ENCODE data around the gene SLC25A34. TPM values are rescaled to one million over a fixed set of nuclear protein-coding genes. Genes with fewer than 3 reads are reported as not detected.
A peak's percentile ranks its signal among the peaks of the same experiment; 100 is the strongest.

The SLC25A34 gene
- total and polyA plus RNA-seq, 10 of the 15 experiments (the other 5 are each of a cell fraction or from before 2014, with no cell fraction given) = 0.02 to 1.6 (median 0.39) TPM

DNA sequence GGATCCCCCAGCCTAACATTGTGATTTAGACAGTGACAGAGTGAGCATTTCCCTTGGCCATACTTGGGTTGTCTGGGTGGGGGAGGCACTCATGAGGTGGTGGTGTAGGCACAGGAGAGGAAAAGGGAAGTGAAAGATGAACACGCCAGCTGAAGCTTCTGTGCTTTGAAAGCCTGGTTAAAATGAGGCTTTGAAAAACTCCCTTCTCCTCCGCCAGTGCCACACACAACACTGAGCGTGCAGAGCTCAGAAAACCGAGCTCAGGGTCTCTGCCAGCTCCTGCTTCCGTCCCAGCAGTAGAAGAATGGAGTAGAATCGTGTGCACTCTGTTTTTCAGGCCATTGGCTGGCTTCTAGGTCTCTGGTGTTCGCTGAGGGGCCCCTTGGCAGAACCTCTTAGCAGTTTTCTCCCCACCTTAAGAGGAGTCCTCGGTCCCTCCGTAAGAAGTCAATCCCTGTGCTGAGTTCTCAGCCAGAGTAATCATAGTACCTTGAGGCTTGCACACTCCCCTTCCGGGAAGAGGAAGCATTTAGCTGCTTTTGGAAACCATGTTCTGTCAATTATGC, 39.0 kb upstream of the SLC25A34 start (continued):
- peak; percentile 62; the same call in 1 of the 2 replicates for TF ChIP-seq CREB1 (IDR thresholded peaks at IDR 0.05; ENCODE audit: low read depth)
- no peak for TF ChIP-seq SREBF2 (IDR thresholded peaks at IDR 0.05; ENCODE audit: low read length)
- TF ChIP-seq, protein P1, sequence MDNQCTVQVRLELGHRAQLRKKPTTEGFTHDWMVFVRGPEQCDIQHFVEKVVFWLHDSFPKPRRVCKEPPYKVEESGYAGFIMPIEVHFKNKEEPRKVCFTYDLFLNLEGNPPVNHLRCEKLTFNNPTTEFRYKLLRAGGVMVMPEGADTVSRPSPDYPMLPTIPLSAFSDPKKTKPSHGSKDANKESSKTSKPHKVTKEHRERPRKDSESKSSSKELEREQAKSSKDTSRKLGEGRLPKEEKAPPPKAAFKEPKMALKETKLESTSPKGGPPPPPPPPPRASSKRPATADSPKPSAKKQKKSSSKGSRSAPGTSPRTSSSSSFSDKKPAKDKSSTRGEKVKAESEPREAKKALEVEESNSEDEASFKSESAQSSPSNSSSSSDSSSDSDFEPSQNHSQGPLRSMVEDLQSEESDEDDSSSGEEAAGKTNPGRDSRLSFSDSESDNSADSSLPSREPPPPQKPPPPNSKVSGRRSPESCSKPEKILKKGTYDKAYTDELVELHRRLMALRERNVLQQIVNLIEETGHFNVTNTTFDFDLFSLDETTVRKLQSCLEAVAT (IDR thresholded peaks at IDR 0.05) = peak; percentile 80
- TF ChIP-seq SUPT20H (IDR thresholded peaks at IDR 0.05; ENCODE audit: borderline replicate concordance, control insufficient read depth, low read depth, low read length) = no peak
- TF ChIP-seq KDM1A (IDR thresholded peaks at IDR 0.05; ENCODE audit: borderline replicate concordance) = no peak
- TF ChIP-seq CBX5 (IDR thresholded peaks at IDR 0.05; ENCODE audit: low read depth) = 0 out of 2 replicates have a peak, but pooled peaks have one; percentile 19
- TF ChIP-seq SUZ12 (IDR thresholded peaks at IDR 0.05; ENCODE audit: unreplicated experiment) = no peak
- TF ChIP-seq YBX1 (IDR thresholded peaks at IDR 0.05) = no peak
- TF ChIP-seq WRNIP1 (IDR thresholded peaks at IDR 0.05; ENCODE audit: borderline replicate concordance, low read depth, low read length) = 0 out of 2 replicates have a peak, but pooled peaks have one; percentile 34
- TF ChIP-seq POLR2AphosphoS5 (IDR thresholded peaks at IDR 0.05; ENCODE audit: low read length) = peak; percentile 83
- TF ChIP-seq RELA (IDR thresholded peaks at IDR 0.05; ENCODE audit: borderline replicate concordance, partially characterized antibody) = peak; percentile 83
- TF ChIP-seq, protein P2, sequence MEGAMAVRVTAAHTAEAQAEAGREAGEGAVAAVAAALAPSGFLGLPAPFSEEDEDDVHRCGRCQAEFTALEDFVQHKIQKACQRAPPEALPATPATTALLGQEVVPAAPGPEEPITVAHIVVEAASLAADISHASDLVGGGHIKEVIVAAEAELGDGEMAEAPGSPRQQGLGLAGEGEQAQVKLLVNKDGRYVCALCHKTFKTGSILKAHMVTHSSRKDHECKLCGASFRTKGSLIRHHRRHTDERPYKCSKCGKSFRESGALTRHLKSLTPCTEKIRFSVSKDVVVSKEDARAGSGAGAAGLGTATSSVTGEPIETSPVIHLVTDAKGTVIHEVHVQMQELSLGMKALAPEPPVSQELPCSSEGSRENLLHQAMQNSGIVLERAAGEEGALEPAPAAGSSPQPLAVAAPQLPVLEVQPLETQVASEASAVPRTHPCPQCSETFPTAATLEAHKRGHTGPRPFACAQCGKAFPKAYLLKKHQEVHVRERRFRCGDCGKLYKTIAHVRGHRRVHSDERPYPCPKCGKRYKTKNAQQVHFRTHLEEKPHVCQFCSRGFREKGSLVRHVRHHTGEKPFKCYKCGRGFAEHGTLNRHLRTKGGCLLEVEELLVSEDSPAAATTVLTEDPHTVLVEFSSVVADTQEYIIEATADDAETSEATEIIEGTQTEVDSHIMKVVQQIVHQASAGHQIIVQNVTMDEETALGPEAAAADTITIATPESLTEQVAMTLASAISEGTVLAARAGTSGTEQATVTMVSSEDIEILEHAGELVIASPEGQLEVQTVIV (IDR thresholded peaks at IDR 0.05; ENCODE audit: borderline replicate concordance, partially characterized antibody) = no peak
- TF ChIP-seq SIX5 (IDR thresholded peaks at IDR 0.05; ENCODE audit: low read depth, low read length, severe bottlenecking) = no peak
- peak; percentile 90 for TF ChIP-seq NBN (IDR thresholded peaks at IDR 0.05)
- TF ChIP-seq NR2C1 (IDR thresholded peaks at IDR 0.05) = no peak
- no peak for TF ChIP-seq CHD4 (IDR thresholded peaks at IDR 0.05)
- no peak; the same call in 1 of the 2 replicates for TF ChIP-seq MTA3 (IDR thresholded peaks at IDR 0.05; ENCODE audit: borderline replicate concordance, low read length)
- TF ChIP-seq MEF2B (IDR thresholded peaks at IDR 0.05; ENCODE audit: partially characterized antibody, poor library complexity, severe bottlenecking) = peak; percentile 61
- TF ChIP-seq, protein P3, sequence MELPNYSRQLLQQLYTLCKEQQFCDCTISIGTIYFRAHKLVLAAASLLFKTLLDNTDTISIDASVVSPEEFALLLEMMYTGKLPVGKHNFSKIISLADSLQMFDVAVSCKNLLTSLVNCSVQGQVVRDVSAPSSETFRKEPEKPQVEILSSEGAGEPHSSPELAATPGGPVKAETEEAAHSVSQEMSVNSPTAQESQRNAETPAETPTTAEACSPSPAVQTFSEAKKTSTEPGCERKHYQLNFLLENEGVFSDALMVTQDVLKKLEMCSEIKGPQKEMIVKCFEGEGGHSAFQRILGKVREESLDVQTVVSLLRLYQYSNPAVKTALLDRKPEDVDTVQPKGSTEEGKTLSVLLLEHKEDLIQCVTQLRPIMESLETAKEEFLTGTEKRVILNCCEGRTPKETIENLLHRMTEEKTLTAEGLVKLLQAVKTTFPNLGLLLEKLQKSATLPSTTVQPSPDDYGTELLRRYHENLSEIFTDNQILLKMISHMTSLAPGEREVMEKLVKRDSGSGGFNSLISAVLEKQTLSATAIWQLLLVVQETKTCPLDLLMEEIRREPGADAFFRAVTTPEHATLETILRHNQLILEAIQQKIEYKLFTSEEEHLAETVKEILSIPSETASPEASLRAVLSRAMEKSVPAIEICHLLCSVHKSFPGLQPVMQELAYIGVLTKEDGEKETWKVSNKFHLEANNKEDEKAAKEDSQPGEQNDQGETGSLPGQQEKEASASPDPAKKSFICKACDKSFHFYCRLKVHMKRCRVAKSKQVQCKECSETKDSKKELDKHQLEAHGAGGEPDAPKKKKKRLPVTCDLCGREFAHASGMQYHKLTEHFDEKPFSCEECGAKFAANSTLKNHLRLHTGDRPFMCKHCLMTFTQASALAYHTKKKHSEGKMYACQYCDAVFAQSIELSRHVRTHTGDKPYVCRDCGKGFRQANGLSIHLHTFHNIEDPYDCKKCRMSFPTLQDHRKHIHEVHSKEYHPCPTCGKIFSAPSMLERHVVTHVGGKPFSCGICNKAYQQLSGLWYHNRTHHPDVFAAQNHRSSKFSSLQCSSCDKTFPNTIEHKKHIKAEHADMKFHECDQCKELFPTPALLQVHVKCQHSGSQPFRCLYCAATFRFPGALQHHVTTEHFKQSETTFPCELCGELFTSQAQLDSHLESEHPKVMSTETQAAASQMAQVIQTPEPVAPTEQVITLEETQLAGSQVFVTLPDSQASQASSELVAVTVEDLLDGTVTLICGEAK (IDR thresholded peaks at IDR 0.05; ENCODE audit: borderline replicate concordance) = no peak
- TF ChIP-seq ETV6 (conservative IDR thresholded peaks at IDR 0.05 in 1 of 2, IDR thresholded peaks at IDR 0.05 in 1 of 2; ENCODE audit: borderline replicate concordance in 1 of 2, low read depth in 1 of 2) = peak in 1 of 2 experiments; percentile 94; a peak in 2 of 4 replicates
- TF ChIP-seq FOXM1 (IDR thresholded peaks at IDR 0.05; ENCODE audit: low read depth, low read length) = peak; percentile 37; the same call in 1 of the 2 replicates
- no peak for TF ChIP-seq BMI1 (IDR thresholded peaks at IDR 0.05; ENCODE audit: borderline replicate concordance)
- TF ChIP-seq NFXL1 (IDR thresholded peaks at IDR 0.05; ENCODE audit: borderline replicate concordance) = no peak
- peak; percentile 75 for TF ChIP-seq NFIC (IDR thresholded peaks at IDR 0.05; ENCODE audit: low read depth, low read length)

Data from GM12878 (cell line).